ENCODE measurements around the gene FLNA.
A peak's percentile ranks its signal among the peaks of the same experiment; 100 is the strongest.
"Not testable (repeated sequence)": the region's sequence is repeated elsewhere in the genome, so short reads cannot be mapped to it uniquely, and the experiment has no call there.

FLNA gene

DNA sequence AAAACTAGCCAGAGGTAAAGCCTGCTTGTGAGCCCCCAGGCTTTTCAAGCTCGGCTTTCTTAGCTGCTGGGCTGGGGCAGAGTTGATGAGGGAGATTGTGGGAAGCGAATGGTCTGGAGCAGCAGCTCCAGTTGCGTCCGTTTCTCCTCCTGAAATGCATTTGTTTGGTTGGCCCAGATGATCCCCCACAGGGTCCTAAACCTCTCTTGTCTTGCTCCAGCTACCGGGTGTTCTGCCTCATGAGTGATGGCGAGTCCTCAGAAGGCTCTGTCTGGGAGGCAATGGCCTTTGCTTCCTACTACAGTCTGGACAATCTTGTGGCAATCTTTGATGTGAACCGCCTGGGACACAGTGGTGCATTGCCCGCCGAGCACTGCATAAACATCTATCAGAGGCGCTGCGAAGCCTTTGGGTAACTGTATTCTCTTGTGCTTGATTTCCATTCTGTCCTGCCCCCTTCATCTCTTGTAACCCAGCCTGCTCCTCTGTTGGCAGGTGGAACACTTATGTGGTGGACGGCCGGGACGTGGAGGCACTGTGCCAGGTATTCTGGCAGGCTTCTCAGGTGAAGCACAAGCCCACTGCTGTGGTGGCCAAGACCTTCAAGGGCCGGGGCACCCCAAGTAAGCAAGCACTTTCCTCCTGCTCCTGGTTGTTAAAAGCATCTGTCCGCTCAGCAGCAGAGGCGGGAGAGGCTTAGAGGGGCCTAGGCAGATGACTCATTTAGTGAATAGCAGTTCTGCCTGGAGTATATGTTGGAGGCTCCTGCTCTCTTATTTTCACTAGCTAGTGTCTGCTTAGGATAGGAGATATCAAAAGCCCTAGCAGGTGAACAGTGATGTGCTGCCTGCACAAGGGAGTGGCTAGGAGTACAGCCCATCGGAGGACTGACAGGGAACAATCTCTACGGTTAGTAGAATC lies 63.6 kb downstream of the FLNA start:
- DNase-seq = no peak

GRCh38 chrX:154309041-154309775 lies 65.2 kb downstream of the FLNA start:
- no peak for DNase-seq

DNA sequence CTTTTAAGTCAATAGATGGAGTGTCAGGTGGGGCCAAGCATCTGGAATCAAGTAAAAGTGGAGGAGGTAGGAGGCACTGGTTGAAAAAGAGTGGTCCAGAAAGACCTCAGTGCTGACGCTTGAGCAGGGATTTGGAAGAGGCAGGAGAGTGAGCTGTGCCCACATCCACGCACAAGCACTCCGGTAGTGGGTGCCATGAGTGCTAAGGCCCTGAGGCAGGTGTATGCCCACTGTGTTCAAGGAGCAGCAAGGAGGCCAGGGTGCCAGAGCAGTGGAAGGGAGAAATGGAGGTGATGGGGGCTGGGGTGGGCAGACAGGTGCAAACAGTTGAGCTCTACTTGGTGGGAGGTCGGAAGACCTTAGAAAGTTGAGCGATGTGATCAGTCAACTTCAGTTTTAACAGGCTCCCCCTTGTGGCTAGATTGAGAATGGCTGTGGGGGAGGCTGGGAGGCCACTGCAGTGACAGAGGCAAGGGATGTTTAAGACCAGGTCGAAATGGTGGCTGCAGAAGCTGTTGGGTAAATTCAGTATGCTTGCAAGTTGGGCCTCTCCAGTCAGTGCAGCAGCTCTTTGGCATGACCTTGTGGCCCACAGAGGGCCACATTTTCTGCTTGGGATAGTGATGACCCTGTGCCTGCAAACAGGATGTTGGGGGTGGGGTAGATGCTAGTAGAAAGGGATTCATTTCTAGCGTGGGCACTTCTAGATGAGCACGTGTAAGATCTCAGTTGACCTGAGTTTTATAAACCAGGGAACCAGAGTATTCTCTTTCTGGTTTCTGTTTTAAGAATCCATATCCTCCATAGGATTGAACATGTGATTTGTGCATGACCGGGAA lies 66.1 kb downstream of the FLNA start:
- DNase-seq = peak in 25 of 51 donors; percentile 0 to 54 (median 18)

DNA sequence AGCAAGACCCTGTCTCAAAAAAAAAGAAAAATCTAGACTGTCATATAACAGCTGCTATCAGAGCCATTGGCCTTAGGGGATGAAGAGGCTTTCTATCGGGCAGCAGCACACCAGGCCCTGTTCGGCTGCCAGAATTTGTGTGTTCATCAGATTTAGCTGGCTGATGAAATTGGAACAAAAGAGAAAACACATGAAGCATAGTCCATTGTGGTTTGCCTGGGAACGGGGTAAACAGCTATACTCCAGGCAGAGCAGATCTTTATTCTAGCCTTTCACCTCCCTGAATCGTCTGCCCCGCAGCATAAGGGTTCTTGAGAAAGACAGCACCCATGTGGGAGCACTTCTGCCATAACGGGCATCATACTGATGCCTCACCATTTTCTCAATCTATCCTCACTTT lies 67.2 kb downstream of the FLNA start:
- peak in 1 of 51 donors; percentile 2 for DNase-seq

DNA sequence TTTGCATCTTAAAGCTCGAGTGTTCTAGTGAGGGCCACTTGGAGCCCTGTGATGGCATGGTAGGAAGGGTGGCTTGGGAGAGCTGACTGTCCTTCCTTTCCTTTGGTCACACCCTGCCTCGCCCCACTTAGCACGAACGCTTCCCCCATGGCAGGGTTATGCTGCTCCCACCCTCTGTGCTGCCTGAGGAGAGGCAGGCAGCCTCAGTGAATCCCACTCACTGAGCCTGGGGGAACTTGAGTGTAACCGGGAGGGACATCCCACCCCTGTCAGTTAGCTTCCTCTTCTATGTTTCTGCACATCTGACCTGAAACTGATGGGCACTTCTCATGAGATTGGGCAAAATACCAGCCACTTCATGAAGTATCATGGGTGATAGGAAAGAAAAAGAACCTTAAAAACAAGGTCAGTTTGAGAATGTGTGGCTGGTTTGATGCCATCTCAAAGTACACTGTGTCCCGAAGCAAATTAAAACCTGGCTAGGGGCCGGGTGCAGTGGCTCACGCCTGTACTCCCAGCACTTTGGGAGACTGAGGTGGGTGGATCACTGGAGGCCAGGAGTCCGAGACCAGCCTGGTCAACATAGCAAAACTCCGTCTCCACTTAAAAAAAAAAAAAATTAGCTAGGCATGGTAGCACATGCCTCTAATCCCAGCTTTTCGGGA lies 68.8 kb downstream of the FLNA start:
- DNase-seq = no peak

- no peak for DNase-seq
Observed at GRCh38 chrX:154304846-154305245, 69.6 kb downstream of the FLNA start.

DNA sequence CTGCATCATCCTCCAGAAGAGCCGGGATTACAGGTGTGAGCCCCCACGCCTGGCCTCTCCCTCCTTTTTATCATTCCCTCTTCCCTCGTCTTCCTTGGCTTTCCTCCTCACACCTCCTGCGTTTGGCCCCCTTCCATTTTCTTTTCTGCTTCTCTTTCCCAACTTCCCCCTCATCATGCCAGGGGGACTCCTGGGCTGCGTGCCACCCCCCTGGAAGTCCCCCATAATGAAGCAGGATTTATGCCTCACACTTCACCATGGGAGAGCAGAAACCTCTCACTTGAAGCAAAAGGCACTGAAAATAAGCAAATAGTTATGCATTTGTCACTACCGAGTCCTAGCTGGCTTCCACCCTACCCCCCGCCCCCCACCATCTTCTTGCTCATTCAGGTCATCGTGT lies 71.0 kb downstream of the FLNA start:
- DNase-seq = no peak

DNA sequence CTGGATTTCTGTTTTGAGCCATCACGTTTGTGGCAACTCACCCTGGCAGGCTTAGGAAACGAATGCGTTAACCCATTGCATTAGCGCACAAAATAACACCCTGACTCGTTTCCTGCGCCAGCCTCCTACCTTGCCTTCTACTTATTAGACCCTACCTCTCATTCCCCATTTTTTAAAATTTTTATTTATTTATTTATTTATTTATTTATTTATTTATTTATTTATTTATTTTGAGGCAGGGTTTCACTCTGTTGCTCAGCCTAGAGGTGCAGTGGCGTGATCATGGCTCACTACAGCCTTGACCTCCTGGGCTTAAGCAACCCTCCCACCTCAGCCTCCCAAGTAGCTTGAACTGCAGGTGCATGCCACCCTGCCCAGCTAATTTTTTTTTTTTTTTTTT lies 71.4 kb downstream of the FLNA start:
- not testable (repeated sequence) for DNase-seq

GRCh38 chrX:154300816-154301215 lies 73.6 kb downstream of the FLNA start:
- DNase-seq = no peak
